Tibial nerve (tissue), 4 donors: ENCODE results near the gene FANCC. TPM values are rescaled to one million over a fixed set of nuclear protein-coding genes. Genes with fewer than 3 reads are reported as not detected.

Experiments
- DNase-seq, 2 donors: peaks; one replicate each; pipeline ENCODE4 v3.0.0-alpha.2; 2019; ENCODE audit warnings: low spot score in 2 of 2
- H3K27ac ChIP-seq, 4 donors: fragments of 200-600 bp; sonication (generic) in 3 of 4; one replicate each; pipeline ENCODE4 v1.5.1; 2017 to 2019; ENCODE audit warnings: mild to moderate bottlenecking in 1 of 4
- H3K27me3 ChIP-seq, 2 donors: fragments of 200-600 bp; sonication (generic) in 1 of 2; one replicate each; pipeline versions ENCODE4 v1.5.1 to v1.6.0; 2017 to 2019
- H3K36me3 ChIP-seq, 3 donors: fragments of 200-600 bp; sonication (generic); one replicate each; pipeline ENCODE4 v1.5.1; 2018 to 2019
- H3K4me1 ChIP-seq, 4 donors: fragments of 200-600 bp; sonication (generic) in 3 of 4; one replicate each; pipeline ENCODE4 v1.5.1; 2017 to 2019
- H3K4me3 ChIP-seq, 4 donors: fragments of 200-600 bp; sonication (generic) in 3 of 4; one replicate each; pipeline ENCODE4 v1.5.1; 2017 to 2019; ENCODE audit warnings: mild to moderate bottlenecking in 1 of 4, moderate library complexity in 1 of 4
- H3K9me3 ChIP-seq, 4 donors: fragments of 200-600 bp; sonication (generic) in 3 of 4; one replicate each; pipeline ENCODE4 v1.5.1; 2017 to 2019
- EP300 ChIP-seq, 2 donors: sonication (generic); formaldehyde crosslinking; IDR thresholded peaks; one replicate each; pipeline ENCODE4 v1.6.1; 2017; ENCODE audit warnings: antibody characterized with exemption in 2 of 2, mild to moderate bottlenecking in 1 of 2
- POLR2A ChIP-seq, 2 donors: fragments of 450-650 bp; IDR thresholded peaks; one replicate each; pipeline ENCODE4 v1.6.1; 2017; ENCODE audit warnings: antibody characterized with exemption in 2 of 2, mild to moderate bottlenecking in 2 of 2, moderate library complexity in 2 of 2
- WGBS, 2 donors: methylation state at CpG; one replicate each; pipeline ENCODE4 v1.1.5; 2018; 5-methylcytosine and 5-hydroxymethylcytosine counted together
- total RNA-seq, 4 donors: library from RNA; depleted of rRNA; stranded (reverse); fragments of >200 nt; gene quantifications; one replicate each; pipeline ENCODE4 v1.1.0, GENCODE V29; 2016
- TF ChIP-seq, protein P1 (sequence below), 5 experiments: fragments of 200-600 bp in 3 of 5; fragments of 450-650 bp in 2 of 5; sonication (generic) in 3 of 5; IDR thresholded peaks; one replicate each; pipeline ENCODE4 v1.5.1; 2016 to 2019; ENCODE audit warnings: antibody characterized with exemption in 5 of 5, mild to moderate bottlenecking in 3 of 5, moderate library complexity in 2 of 5

The FANCC gene
- total RNA-seq, 4 donors from 2014 or later: 6.5 to 12.6 (median 10.2) TPM

DNA sequence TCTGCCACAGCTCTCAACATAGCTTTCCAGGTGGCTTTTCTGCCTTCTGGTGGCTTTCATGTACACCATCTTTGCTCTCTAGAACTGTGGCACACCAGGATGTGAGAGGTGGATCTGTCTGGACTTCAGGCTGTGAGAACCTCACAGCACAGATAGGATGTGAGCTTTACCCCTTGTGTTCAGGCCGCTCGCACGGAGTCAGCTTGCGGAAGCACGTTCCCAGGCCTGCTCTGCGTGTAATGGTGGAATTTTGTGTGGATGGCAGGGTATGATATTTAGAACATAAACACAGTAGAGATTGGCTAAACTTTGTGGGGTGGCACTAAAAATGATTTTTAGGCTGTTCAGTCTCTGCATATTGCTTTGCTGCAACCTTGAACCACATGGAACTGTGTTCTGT is 250.5 kb downstream of the FANCC start:
- Histone ChIP-seq H3K27me3 (no peaks in the 10 kb centered on the region), H3K36me3 (peaks cover 0 to 69% (median 0%) of the 10 kb centered on the region in 3 donors), H3K4me3 (no peak overlapping the region), H3K4me1 (peaks cover 0 to 98% (median 62%) of the 10 kb centered on the region in 4 donors), H3K9me3 (no peaks in the 10 kb centered on the region), H3K27ac (peak overlapping the region in 2 of 4 donors; percentile 81 to 84)
- WGBS, 2 donors: 96 to 98% methylated on average over 6 of the region's 6 CpGs
- TF ChIP-seq, protein P1, sequence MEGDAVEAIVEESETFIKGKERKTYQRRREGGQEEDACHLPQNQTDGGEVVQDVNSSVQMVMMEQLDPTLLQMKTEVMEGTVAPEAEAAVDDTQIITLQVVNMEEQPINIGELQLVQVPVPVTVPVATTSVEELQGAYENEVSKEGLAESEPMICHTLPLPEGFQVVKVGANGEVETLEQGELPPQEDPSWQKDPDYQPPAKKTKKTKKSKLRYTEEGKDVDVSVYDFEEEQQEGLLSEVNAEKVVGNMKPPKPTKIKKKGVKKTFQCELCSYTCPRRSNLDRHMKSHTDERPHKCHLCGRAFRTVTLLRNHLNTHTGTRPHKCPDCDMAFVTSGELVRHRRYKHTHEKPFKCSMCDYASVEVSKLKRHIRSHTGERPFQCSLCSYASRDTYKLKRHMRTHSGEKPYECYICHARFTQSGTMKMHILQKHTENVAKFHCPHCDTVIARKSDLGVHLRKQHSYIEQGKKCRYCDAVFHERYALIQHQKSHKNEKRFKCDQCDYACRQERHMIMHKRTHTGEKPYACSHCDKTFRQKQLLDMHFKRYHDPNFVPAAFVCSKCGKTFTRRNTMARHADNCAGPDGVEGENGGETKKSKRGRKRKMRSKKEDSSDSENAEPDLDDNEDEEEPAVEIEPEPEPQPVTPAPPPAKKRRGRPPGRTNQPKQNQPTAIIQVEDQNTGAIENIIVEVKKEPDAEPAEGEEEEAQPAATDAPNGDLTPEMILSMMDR (IDR thresholded peaks at IDR 0.05): no peak
- TF ChIP-seq EP300 (IDR thresholded peaks at IDR 0.05): no peak
- TF ChIP-seq POLR2A (IDR thresholded peaks at IDR 0.05): no peak
- DNase-seq: no peak

DNA sequence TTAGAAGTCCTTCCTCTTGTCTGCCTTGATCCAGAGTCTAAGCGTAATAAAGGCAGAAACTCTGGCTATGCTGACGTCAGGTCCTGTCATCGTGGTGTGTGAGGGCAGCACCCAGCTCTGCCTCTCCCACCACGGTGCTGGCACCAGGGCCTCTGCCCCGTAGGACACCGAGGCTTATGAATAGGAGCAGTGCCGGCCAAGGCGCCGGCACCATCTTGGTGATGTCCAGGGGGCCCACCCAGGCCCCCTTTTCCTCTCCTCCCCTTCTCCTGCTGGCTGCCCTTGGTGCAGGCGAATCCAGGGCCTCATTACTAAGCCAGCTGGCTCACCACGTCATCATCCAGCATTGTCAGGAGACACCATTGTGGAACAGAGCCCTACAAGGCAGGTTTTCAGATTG is 252.3 kb downstream of the FANCC start:
- no peaks in the 10 kb centered on the region for H3K9me3 ChIP-seq
- no peak for DNase-seq
- H3K27ac ChIP-seq: peak overlapping the region; percentile 59 to 84 (median 72)
- WGBS, 2 donors: 48 to 74% methylated on average over 9 to 11 of the region's 11 CpGs
- peaks cover 0 to 98% (median 60%) of the 10 kb centered on the region in 4 donors for H3K4me1 ChIP-seq
- peaks cover 0 to 62% (median 0%) of the 10 kb centered on the region in 3 donors for H3K36me3 ChIP-seq
- H3K27me3 ChIP-seq: no peaks in the 10 kb centered on the region
- TF ChIP-seq EP300 (IDR thresholded peaks at IDR 0.05) (no peak), POLR2A (IDR thresholded peaks at IDR 0.05) (no peak)
- TF ChIP-seq, protein P1 (IDR thresholded peaks at IDR 0.05): no peak
- H3K4me3 ChIP-seq: no peak overlapping the region

DNA sequence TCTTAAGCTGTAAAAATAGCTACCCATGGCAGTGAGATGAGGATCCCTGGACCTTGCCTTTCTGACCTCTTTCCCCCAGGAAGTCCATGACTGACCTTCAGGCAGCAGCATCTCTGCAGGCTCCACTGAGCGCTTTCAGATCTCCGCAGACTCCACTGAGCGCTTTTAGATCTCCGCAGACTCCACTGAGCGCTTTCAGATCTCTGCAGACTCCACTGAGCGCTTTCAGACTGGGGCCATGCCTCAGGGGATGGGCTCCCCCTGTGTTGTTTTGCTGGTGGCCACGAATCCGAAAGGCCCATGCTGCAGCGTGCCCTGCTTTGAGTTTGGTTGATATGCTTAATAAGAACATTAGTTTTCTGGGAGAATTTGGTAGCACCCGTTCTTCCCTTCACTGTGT is 254.2 kb downstream of the FANCC start:
- H3K4me3 ChIP-seq: no peak overlapping the region
- 75 to 86% methylated on average over 10 of the region's 10 CpGs for WGBS, 2 donors

DNA sequence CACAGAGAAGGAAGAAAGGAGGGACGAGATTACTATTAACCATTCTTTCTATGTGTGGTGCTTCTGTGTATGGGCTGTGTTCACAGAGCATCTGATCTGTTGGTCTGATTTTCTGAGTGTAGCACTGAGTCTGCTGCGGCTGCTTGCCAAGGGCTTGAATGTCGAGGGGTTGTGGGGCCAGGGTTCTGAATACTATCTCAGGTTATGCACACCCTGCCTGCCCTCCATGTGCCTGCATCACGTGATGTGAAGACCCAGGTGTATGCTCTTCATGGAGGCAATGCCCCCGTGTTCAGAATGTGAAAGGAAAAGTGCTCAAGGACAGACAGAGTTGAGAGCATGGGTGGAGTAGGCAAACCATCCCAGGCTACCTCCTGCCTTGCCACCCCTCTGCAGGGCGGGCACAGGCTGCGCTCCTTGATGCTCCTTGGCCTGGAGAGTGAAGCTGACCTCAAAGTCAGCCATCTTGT is 254.9 kb downstream of the FANCC start:
- WGBS, 2 donors: 55 to 58% methylated on average over 7 of the region's 7 CpGs
- Histone ChIP-seq H3K4me1 (peaks cover 0 to 100% (median 78%) of the 10 kb centered on the region in 4 donors), H3K27ac (peak overlapping the region; percentile 16 to 93 (median 54)), H3K36me3 (peaks cover 0 to 47% (median 0%) of the 10 kb centered on the region in 3 donors), H3K27me3 (no peaks in the 10 kb centered on the region), H3K4me3 (no peak overlapping the region), H3K9me3 (no peaks in the 10 kb centered on the region)
- DNase-seq: no peak
- TF ChIP-seq EP300 (IDR thresholded peaks at IDR 0.05) (no peak), POLR2A (IDR thresholded peaks at IDR 0.05) (no peak)
- TF ChIP-seq, protein P1 (IDR thresholded peaks at IDR 0.05): no peak

More for the DNA sequence above, 254.2 kb downstream of the FANCC start:
- no peaks in the 10 kb centered on the region for H3K27me3 ChIP-seq
- H3K36me3 ChIP-seq: peaks cover 0 to 47% (median 0%) of the 10 kb centered on the region in 3 donors
- H3K27ac ChIP-seq: peak overlapping the region in 2 of 4 donors; percentile 84 to 93
- TF ChIP-seq EP300 (IDR thresholded peaks at IDR 0.05) (no peak), POLR2A (IDR thresholded peaks at IDR 0.05) (no peak)
- TF ChIP-seq, protein P1 (IDR thresholded peaks at IDR 0.05): no peak
- peaks cover 0 to 100% (median 74%) of the 10 kb centered on the region in 4 donors for H3K4me1 ChIP-seq
- no peaks in the 10 kb centered on the region for H3K9me3 ChIP-seq
- no peak for DNase-seq

DNA sequence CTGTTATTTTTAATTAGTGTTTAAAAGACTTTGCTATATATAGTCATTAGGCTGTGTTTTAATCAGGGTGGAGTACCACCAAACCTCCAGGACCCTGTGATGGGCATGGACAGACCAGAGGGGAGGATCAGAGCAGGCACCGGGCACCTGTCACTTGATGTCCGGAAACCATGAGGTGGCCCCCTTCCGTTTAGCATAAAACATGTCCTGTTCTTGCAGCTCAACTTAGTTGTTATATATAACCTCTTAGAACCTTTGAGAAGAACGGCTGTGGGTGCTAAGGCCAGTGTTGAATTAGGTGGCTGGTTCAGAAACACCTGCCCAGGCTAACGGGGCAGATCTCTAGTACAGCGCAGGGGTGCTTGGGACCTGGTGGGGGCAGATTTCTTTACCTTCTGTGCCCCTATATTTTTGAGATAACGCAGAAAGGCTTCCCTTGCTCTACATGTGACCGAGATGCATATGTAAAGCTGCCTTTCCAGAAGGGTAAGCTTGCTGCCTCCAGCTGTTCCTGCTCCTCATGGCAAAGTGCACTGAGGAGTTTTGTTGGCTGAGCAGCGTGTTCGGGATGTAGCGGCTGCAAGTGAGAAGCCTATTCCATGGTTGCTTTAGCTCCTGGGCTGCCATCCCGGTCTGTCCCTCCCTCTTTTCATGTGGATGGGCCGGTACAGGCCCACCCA is 255.5 kb downstream of the FANCC start:
- peaks cover 0 to 42% (median 0%) of the 10 kb centered on the region in 3 donors for H3K36me3 ChIP-seq
- TF ChIP-seq, protein P1 (IDR thresholded peaks at IDR 0.05): no peak
- no peak for TF ChIP-seq EP300 (IDR thresholded peaks at IDR 0.05)
- TF ChIP-seq POLR2A (IDR thresholded peaks at IDR 0.05): no peak
- no peak for DNase-seq
- no peaks in the 10 kb centered on the region for H3K27me3 ChIP-seq
- no peaks in the 10 kb centered on the region for H3K9me3 ChIP-seq
- no peak overlapping the region for H3K4me3 ChIP-seq
- WGBS, 2 donors: 50 to 61% methylated on average over 12 to 13 of the region's 13 CpGs
- H3K4me1 ChIP-seq: peaks cover 0 to 100% (median 78%) of the 10 kb centered on the region in 4 donors
- H3K27ac ChIP-seq: peak overlapping the region; percentile 16 to 93 (median 54)
